ENCODE data around the gene SOX12. TPM values are rescaled to one million over a fixed set of nuclear protein-coding genes. Genes with fewer than 3 reads are reported as not detected.
"Not testable (repeated sequence)": the region's sequence is repeated elsewhere in the genome, so short reads cannot be mapped to it uniquely, and the experiment has no call there.

SOX12 gene
- total and polyA plus RNA-seq, 12 donors, result 4.5 to 16.5 (median 9.7) TPM

GRCh38 chr20:354298-354977 lies 29.1 kb downstream of the SOX12 start:
- Histone ChIP-seq H3K27me3 (no peaks in the 10 kb centered on the region), H3K4me1 (peaks cover 0 to 8% (median 3%) of the 10 kb centered on the region in 9 donors), H3K4me3 (no peak overlapping the region), H3K36me3 (peaks cover 0 to 40% (median 0%) of the 10 kb centered on the region in 9 donors), H3K9me3 (no peaks in the 10 kb centered on the region), H3K27ac (no peak overlapping the region)
- intact Hi-C loops (cut with DNase I), result loop anchor here in 9 of 10 donors (1.0 to 10.0 kb wide), 15 partner anchors 50 to 383 kb away; partner anchors contain the start of genes RBCK1 (in 2 of the 9), SRXN1 (in 1 of the 9) and TBC1D20 (in 1 of the 9)
- 16 to 18% methylated on average over 14 of the region's 14 CpGs for WGBS, 2 donors
- peak; percentile 60 to 72 for DNase-seq
- ATAC-seq, result peak; percentile 84 to 96 (median 94)
- peak; percentile 94 to 99 (median 97) for TF ChIP-seq CTCF (IDR thresholded peaks at IDR 0.05)

GRCh38 chr20:356154-356553 lies 30.8 kb downstream of the SOX12 start:
- intact Hi-C loops (cut with DNase I), result loop anchor here in 9 of 10 donors (1.0 to 10.0 kb wide), 12 partner anchors 28 to 376 kb away; partner anchors contain the start of genes RBCK1 (in 2 of the 9) and SRXN1 (in 1 of the 9)
- H3K27ac ChIP-seq, DNase-seq, H3K4me1 ChIP-seq, H3K27me3 ChIP-seq, H3K9me3 ChIP-seq, H3K4me3 ChIP-seq, ATAC-seq: not testable (repeated sequence)
- 86 to 88% methylated on average over 2 of the region's 2 CpGs for WGBS, 2 donors
- peaks cover 0 to 26% (median 0%) of the 10 kb centered on the region in 9 donors for H3K36me3 ChIP-seq

- Histone ChIP-seq H3K4me1 (peaks cover 0 to 8% (median 3%) of the 10 kb centered on the region in 9 donors), H3K27me3 (no peaks in the 10 kb centered on the region), H3K4me3 (no peak overlapping the region), H3K36me3 (peaks cover 0 to 20% (median 0%) of the 10 kb centered on the region in 9 donors), H3K27ac (no peak overlapping the region), H3K9me3 (no peaks in the 10 kb centered on the region)
- intact Hi-C loops (cut with DNase I), result loop anchor here in 9 of 10 donors (1.0 to 10.0 kb wide), 12 partner anchors 28 to 376 kb away; partner anchors contain the start of genes RBCK1 (in 2 of the 9) and SRXN1 (in 1 of the 9)
- ATAC-seq (no peak), DNase-seq (no peak)
- no peak for TF ChIP-seq CTCF (IDR thresholded peaks at IDR 0.05)
- 91 to 92% methylated on average over 10 of the region's 10 CpGs for WGBS, 2 donors
These were observed 31.4 kb downstream of the SOX12 start for GRCh38 chr20:356745-357144.

GRCh38 chr20:358891-359555 lies 33.7 kb downstream of the SOX12 start:
- Histone ChIP-seq H3K27ac (no peak overlapping the region), H3K36me3 (no peaks in the 10 kb centered on the region), H3K4me3 (no peak overlapping the region), H3K4me1 (peaks cover 0 to 16% (median 9%) of the 10 kb centered on the region in 9 donors), H3K27me3 (no peaks in the 10 kb centered on the region), H3K9me3 (no peaks in the 10 kb centered on the region)
- DNase-seq (no peak), ATAC-seq (no peak)
- no peak for TF ChIP-seq CTCF (IDR thresholded peaks at IDR 0.05)
- intact Hi-C loops (cut with DNase I), result loop anchor here in 9 of 10 donors (5.0 to 10.0 kb wide), 11 partner anchors 46 to 373 kb away; partner anchors contain the start of genes RBCK1 (in 2 of the 9) and SRXN1 (in 1 of the 9)
- WGBS, 2 donors, result 77 to 82% methylated on average over 4 of the region's 4 CpGs
